ENCODE measurements around the gene RREB1. TPM values are rescaled to one million over a fixed set of nuclear protein-coding genes. Genes with fewer than 3 reads are reported as not detected.

The RREB1 gene
- total RNA-seq, 1 donor from 2014 or later = 16.6 TPM

GRCh38 chr6:7145585-7145884, 37.8 kb downstream of the RREB1 start:
- DNase-seq (ENCODE audit: low read depth) = no peak
- H3K27me3 ChIP-seq (ENCODE audit: control insufficient read depth, insufficient read depth, low read length) = no peaks in the 10 kb centered on the region
- FAIRE-seq = no peak
- TF ChIP-seq CTCF (IDR thresholded peaks at IDR 0.05; ENCODE audit: insufficient read depth, low read length, severe bottlenecking) = no peak
- peaks cover 1% of the 10 kb centered on the region for H3K36me3 ChIP-seq (ENCODE audit: control insufficient read depth, insufficient read depth, low read length)
- H3K4me3 ChIP-seq (ENCODE audit: low read depth, low read length) = no peak overlapping the region

GRCh38 chr6:7145885-7146828, 38.4 kb downstream of the RREB1 start:
- no peak for TF ChIP-seq CTCF (IDR thresholded peaks at IDR 0.05; ENCODE audit: insufficient read depth, low read length, severe bottlenecking)
- FAIRE-seq (no peak), DNase-seq (ENCODE audit: low read depth) (peak; percentile 67)
- Histone ChIP-seq H3K27me3 (ENCODE audit: control insufficient read depth, insufficient read depth, low read length) (no peaks in the 10 kb centered on the region), H3K4me3 (ENCODE audit: low read depth, low read length) (no peak overlapping the region), H3K36me3 (ENCODE audit: control insufficient read depth, insufficient read depth, low read length) (peaks cover 1% of the 10 kb centered on the region)

- peaks cover 1% of the 10 kb centered on the region for H3K36me3 ChIP-seq (ENCODE audit: control insufficient read depth, insufficient read depth, low read length)
Measured at GRCh38 chr6:7147051-7147671, 39.4 kb downstream of the RREB1 start.

GRCh38 chr6:7148100-7148822, 40.5 kb downstream of the RREB1 start:
- DNase-seq (ENCODE audit: low read depth) = peak; percentile 94
- TF ChIP-seq CTCF (IDR thresholded peaks at IDR 0.05; ENCODE audit: insufficient read depth, low read length, severe bottlenecking) = no peak
- Histone ChIP-seq H3K36me3 (ENCODE audit: control insufficient read depth, insufficient read depth, low read length) (no peaks in the 10 kb centered on the region), H3K27me3 (ENCODE audit: control insufficient read depth, insufficient read depth, low read length) (no peaks in the 10 kb centered on the region), H3K4me3 (ENCODE audit: low read depth, low read length) (no peak overlapping the region)
- FAIRE-seq = no peak

More at GRCh38 chr6:7147051-7147671, 39.4 kb downstream of the RREB1 start:
- H3K27me3 ChIP-seq (ENCODE audit: control insufficient read depth, insufficient read depth, low read length) = no peaks in the 10 kb centered on the region
- FAIRE-seq (no peak), DNase-seq (ENCODE audit: low read depth) (no peak)
- TF ChIP-seq CTCF (IDR thresholded peaks at IDR 0.05; ENCODE audit: insufficient read depth, low read length, severe bottlenecking) = no peak
- no peak overlapping the region for H3K4me3 ChIP-seq (ENCODE audit: low read depth, low read length)

DNA sequence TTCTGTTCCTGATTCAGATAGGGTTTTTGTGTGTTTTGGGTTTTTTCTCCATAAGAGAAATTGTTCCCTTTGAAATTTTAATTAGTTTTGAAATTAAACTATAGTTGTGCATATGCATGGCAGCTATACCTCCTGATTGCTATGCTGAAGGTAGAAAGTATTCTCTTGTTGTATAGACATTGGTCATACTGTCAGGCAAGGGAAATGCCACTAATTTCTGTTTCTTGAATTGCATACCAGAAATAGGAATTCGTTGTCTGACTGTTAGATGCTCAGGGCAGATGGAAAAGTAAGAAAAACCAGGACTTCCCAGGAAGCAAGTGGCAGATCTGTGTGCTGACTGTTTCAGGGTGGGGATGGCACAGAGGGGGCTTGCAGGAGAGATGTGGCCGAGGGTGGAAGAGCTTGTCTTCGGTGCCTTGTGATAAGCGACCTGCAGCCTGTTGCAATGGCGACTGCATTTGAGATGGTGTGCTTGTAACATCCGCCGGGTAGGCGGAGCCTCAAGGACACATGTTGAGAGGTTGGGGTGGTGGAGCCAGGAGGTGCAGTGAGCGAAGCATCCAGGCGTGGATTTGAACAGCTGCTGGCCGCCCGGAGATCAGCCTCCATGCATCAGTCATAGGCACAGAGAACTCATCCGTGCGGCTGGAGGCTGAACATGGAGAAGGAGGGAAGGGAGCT, 42.8 kb downstream of the RREB1 start:
- Histone ChIP-seq H3K4me3 (ENCODE audit: low read depth, low read length) (no peak overlapping the region), H3K36me3 (ENCODE audit: control insufficient read depth, insufficient read depth, low read length) (no peaks in the 10 kb centered on the region), H3K27me3 (ENCODE audit: control insufficient read depth, insufficient read depth, low read length) (no peaks in the 10 kb centered on the region)
- no peak for DNase-seq (ENCODE audit: low read depth)
- TF ChIP-seq CTCF (IDR thresholded peaks at IDR 0.05; ENCODE audit: insufficient read depth, low read length, severe bottlenecking) = no peak
- FAIRE-seq = no peak

All from bronchial epithelial cell (primary cell).